Measurements from ENCODE around the gene LCE3B. TPM values are rescaled to one million over a fixed set of nuclear protein-coding genes. Genes with fewer than 3 reads are reported as not detected.

Gene LCE3B
- total RNA-seq, 1 donor from 2014 or later: not detected

GRCh38 chr1:152580433-152580832 lies 33.2 kb upstream of the LCE3B start, which contains the start of gene LCE3D:
Gene LCE3D, minus strand, starts transcription at chr1:152580516. Its CDS starts 580 bp downstream, at chr1:152579936.
- no peak for DNase-seq
- Histone ChIP-seq H3K4me3 (no peak within 1 kb of the TSS), H3K4me1 (no peaks in the 10 kb centered on the region), H3K27ac (replicated peaks) (no peak within 1 kb of the TSS), H3K36me3 (no peaks in the 10 kb centered on the region), H3K27me3 (ENCODE audit: low read depth) (peaks cover 5% of the 10 kb centered on the region), H3K9me3 (replicated peaks) (peaks cover under 1% of the 10 kb centered on the region)
- no peak for TF ChIP-seq CTCF (IDR thresholded peaks at IDR 0.05; ENCODE audit: borderline replicate concordance)
- intact Hi-C loops (cut with micrococcal nuclease): no loop called here

DNA sequence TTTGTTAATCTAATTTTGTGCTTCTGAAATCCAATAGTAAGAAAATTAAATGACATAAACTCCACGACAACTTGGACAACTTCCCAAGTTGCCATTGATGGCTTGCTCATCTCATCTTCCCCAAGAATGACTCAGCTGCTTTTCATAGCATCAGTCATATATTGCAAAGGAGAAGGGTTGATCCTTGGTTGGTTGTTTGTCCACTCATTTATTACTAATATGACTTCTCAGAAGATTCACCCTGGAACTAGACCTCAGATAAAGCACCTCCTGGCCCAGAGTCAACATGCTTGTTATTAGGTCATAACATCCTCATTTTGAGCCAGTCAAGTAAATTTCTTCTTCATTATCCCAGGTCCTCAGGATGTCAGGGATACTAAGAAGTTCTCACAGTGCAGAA lies 31.0 kb upstream of the LCE3B start:
- no peak for DNase-seq
- TF ChIP-seq CTCF (IDR thresholded peaks at IDR 0.05; ENCODE audit: borderline replicate concordance): no peak
- H3K9me3 ChIP-seq (replicated peaks): peaks cover 14% of the 10 kb centered on the region
- H3K4me1 ChIP-seq: no peaks in the 10 kb centered on the region
- H3K36me3 ChIP-seq: no peaks in the 10 kb centered on the region
- H3K4me3 ChIP-seq: no peak overlapping the region
- intact Hi-C loops (cut with micrococcal nuclease): no loop called here
- peaks cover 5% of the 10 kb centered on the region for H3K27me3 ChIP-seq (ENCODE audit: low read depth)
- H3K27ac ChIP-seq (replicated peaks): no peak overlapping the region

GRCh38 chr1:152585586-152585985 lies 28.0 kb upstream of the LCE3B start:
- DNase-seq: no peak
- Histone ChIP-seq H3K27ac (replicated peaks) (no peak overlapping the region), H3K4me3 (no peak overlapping the region), H3K4me1 (no peaks in the 10 kb centered on the region), H3K36me3 (no peaks in the 10 kb centered on the region), H3K9me3 (replicated peaks) (peaks cover 26% of the 10 kb centered on the region), H3K27me3 (ENCODE audit: low read depth) (no peaks in the 10 kb centered on the region)
- intact Hi-C loops (cut with micrococcal nuclease): no loop called here
- TF ChIP-seq CTCF (IDR thresholded peaks at IDR 0.05; ENCODE audit: borderline replicate concordance): no peak

DNA sequence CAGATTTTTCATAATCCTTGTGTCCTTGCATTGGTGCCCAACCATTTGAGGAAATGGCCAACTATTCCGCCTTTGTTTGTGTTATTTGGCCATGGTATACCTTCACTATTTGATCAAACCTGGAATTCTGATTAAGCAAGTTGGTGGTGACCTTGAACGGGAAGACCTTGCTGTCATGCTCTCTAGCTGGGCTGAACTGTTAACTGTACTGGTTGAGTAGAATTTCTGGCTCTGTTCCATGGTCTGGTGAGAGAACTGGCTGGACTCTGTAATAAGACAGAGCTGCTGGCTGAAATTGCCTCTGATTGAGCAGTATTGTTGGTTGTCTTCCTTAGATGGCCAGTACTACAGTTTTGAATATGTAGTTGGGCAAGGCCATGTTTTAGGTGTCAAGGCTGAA lies 16.6 kb upstream of the LCE3B start:
- no peak for DNase-seq
- no peak for TF ChIP-seq CTCF (IDR thresholded peaks at IDR 0.05; ENCODE audit: borderline replicate concordance)
- Histone ChIP-seq H3K4me3 (no peak overlapping the region), H3K27me3 (ENCODE audit: low read depth) (peaks cover 11% of the 10 kb centered on the region), H3K27ac (replicated peaks) (no peak overlapping the region), H3K36me3 (no peaks in the 10 kb centered on the region), H3K9me3 (replicated peaks) (peaks cover 52% of the 10 kb centered on the region), H3K4me1 (no peaks in the 10 kb centered on the region)
- intact Hi-C loops (cut with micrococcal nuclease): no loop called here

- Histone ChIP-seq H3K4me1 (no peaks in the 10 kb centered on the region), H3K27ac (replicated peaks) (no peak within 1 kb of the TSS), H3K36me3 (no peaks in the 10 kb centered on the region), H3K9me3 (replicated peaks) (peaks cover 28% of the 10 kb centered on the region), H3K4me3 (no peak within 1 kb of the TSS), H3K27me3 (ENCODE audit: low read depth) (peaks cover 11% of the 10 kb centered on the region)
- no peak for TF ChIP-seq CTCF (IDR thresholded peaks at IDR 0.05; ENCODE audit: borderline replicate concordance)
- intact Hi-C loops (cut with micrococcal nuclease): no loop called here
- no peak for DNase-seq
Measured at GRCh38 chr1:152599934-152600333, 13.7 kb upstream of the LCE3B start, which contains the start of gene LCE3C. Gene LCE3C, plus strand, starts transcription at chr1:152600234. Its CDS starts 498 bp downstream, at chr1:152600732.

Data from left ventricle myocardium inferior (tissue), 1 donor.